Peyer's patch (tissue), 4 donors: ENCODE results near the gene MED16.

Source experiments
- POLR2A ChIP-seq, 2 donors: fragments of 450-650 bp; IDR thresholded peaks; one replicate each; pipeline ENCODE4 v1.5.1; 2017; ENCODE audit warnings: antibody characterized with exemption in 2 of 2, mild to moderate bottlenecking in 2 of 2, moderate library complexity in 2 of 2
- TF ChIP-seq, protein P1 (sequence below), 6 experiments: fragments of 450-650 bp in 4 of 6; fragments of 200-600 bp in 2 of 6; sonication (generic) in 1 of 6; IDR thresholded peaks; one replicate each; pipeline ENCODE4 v1.5.1; 2017 to 2019; ENCODE audit warnings: antibody characterized with exemption in 6 of 6, mild to moderate bottlenecking in 3 of 6, moderate library complexity in 1 of 6

DNA sequence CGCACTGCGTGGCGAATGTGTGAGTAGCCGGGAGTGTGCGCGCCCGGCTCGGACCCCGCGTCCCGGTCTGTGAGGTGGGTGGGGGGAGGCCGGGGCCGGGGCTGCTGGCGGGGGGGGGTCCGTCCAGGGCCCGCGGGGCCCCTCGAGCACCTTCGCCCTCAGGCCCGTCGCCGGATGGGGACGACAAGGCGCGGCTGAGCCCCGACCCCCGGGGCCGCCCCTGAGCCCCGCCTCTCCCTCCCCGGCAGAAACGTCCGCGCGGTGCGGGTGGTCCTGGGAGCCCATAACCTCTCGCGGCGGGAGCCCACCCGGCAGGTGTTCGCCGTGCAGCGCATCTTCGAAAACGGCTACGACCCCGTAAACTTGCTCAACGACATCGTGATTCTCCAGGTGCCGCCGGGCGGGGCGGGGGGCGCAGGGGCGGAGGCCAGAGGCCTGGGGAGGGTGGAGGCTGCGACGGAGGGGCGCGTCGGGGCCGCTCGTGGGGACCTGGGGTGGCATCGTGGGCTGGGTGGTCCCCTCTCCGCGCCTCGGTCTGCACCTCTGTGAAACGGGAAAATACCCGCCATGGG lies 39.9 kb downstream of the MED16 start:
- TF ChIP-seq, protein P1, sequence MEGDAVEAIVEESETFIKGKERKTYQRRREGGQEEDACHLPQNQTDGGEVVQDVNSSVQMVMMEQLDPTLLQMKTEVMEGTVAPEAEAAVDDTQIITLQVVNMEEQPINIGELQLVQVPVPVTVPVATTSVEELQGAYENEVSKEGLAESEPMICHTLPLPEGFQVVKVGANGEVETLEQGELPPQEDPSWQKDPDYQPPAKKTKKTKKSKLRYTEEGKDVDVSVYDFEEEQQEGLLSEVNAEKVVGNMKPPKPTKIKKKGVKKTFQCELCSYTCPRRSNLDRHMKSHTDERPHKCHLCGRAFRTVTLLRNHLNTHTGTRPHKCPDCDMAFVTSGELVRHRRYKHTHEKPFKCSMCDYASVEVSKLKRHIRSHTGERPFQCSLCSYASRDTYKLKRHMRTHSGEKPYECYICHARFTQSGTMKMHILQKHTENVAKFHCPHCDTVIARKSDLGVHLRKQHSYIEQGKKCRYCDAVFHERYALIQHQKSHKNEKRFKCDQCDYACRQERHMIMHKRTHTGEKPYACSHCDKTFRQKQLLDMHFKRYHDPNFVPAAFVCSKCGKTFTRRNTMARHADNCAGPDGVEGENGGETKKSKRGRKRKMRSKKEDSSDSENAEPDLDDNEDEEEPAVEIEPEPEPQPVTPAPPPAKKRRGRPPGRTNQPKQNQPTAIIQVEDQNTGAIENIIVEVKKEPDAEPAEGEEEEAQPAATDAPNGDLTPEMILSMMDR (IDR thresholded peaks at IDR 0.05) = no peak
- no peak for TF ChIP-seq POLR2A (IDR thresholded peaks at IDR 0.05)
